Neural cell (in vitro differentiated cells): ENCODE measurements around the gene MON1A. TPM values are rescaled to one million over a fixed set of nuclear protein-coding genes. Genes with fewer than 3 reads are reported as not detected.

Experiments
- H2AFZ ChIP-seq: fragments of 200-600, 300-800 bp; sonication (generic), shearing (Covaris generic); 2 replicates; pipeline ENCODE4 v1.6.0; 2014; ENCODE audit warnings: low read depth, mild to moderate bottlenecking, antibody characterized with exemption, low read length, moderate library complexity
- H3F3A ChIP-seq: fragments of 200-600 bp; shearing (Covaris generic); 2 replicates; pipeline ENCODE4 v1.6.1; 2016; ENCODE audit warnings: mild to moderate bottlenecking, moderate library complexity, mixed read lengths, antibody characterized with exemption, low read length; ENCODE audit not compliant: insufficient read depth, poor library complexity, severe bottlenecking
- H3K27ac ChIP-seq: fragments of 200-600, 300-800 bp; sonication (generic), shearing (Covaris generic); 2 replicates; pipeline ENCODE4 v1.5.1; 2014; ENCODE audit warnings: mild to moderate bottlenecking, low read length, moderate library complexity
- H3K27me3 ChIP-seq: fragments of 300-800, 200-600 bp; sonication (generic), shearing (Covaris generic); 2 replicates; pipeline ENCODE4 v1.6.0; 2014; ENCODE audit warnings: mild to moderate bottlenecking, low read depth, low read length, moderate library complexity; ENCODE audit not compliant: insufficient read depth
- H3K36me3 ChIP-seq: fragments of 300-800, 200-600 bp; sonication (generic), shearing (Covaris generic); 2 replicates; pipeline ENCODE4 v1.5.1; 2014; ENCODE audit warnings: mild to moderate bottlenecking, antibody characterized with exemption, low read length, moderate library complexity; ENCODE audit not compliant: insufficient read depth
- H3K4me2 ChIP-seq: fragments of 300-800, 200-600 bp; sonication (generic), shearing (Covaris generic); 2 replicates; pipeline ENCODE4 v1.6.0; 2014; ENCODE audit warnings: mild to moderate bottlenecking, low read length
- H3K4me3 ChIP-seq: fragments of 300-800, 200-600 bp; sonication (generic), shearing (Covaris generic); 2 replicates; pipeline ENCODE4 v1.5.1; 2014; ENCODE audit warnings: mild to moderate bottlenecking, low read length, moderate library complexity
- H3K79me2 ChIP-seq: fragments of 200-600 bp; shearing (Covaris generic); replicated peaks from 2 replicates; pipeline ENCODE4 v1.6.0; 2014; ENCODE audit warnings: mild to moderate bottlenecking, low read length, moderate library complexity; ENCODE audit not compliant: insufficient read depth
- H3K9ac ChIP-seq: fragments of 300-800, 200-600 bp; sonication (generic), shearing (Covaris generic); 2 replicates; pipeline ENCODE4 v1.6.1; 2016; ENCODE audit warnings: mild to moderate bottlenecking, low read length, mixed read lengths
- H3K9me2 ChIP-seq: fragments of 200-600 bp; shearing (Covaris generic); 2 replicates; pipeline ENCODE4 v1.6.1; 2016; ENCODE audit warnings: mild to moderate bottlenecking, low read length, mixed read lengths; ENCODE audit not compliant: insufficient read depth
- H3K9me3 ChIP-seq: fragments of 200-600, 300-800 bp; sonication (generic), shearing (Covaris generic); 2 replicates; pipeline ENCODE4 v1.6.1; 2016; ENCODE audit warnings: mild to moderate bottlenecking, mixed run types, low read length, moderate library complexity, mixed read lengths
- H4K20me1 ChIP-seq: fragments of 200-600 bp; shearing (Covaris generic); 2 replicates; pipeline ENCODE4 v1.6.1; 2016; ENCODE audit warnings: mild to moderate bottlenecking, mixed run types; ENCODE audit not compliant: insufficient read depth
- CTCF ChIP-seq: fragments of 450-650 bp; IDR thresholded peaks from 2 replicates; pipeline ENCODE4 v1.5.1; 2014; ENCODE audit warnings: antibody characterized with exemption, mild to moderate bottlenecking, moderate library complexity; ENCODE audit not compliant: poor library complexity, severe bottlenecking
- EP300 ChIP-seq: fragments of 450-650 bp; conservative IDR thresholded peaks from 2 replicates; pipeline ENCODE4 v1.6.1; 2014; ENCODE audit warnings: antibody characterized with exemption, mild to moderate bottlenecking, moderate library complexity; ENCODE audit not compliant: poor library complexity, severe bottlenecking
- EZH2 ChIP-seq: fragments of 200-600, 300-800 bp; shearing (Covaris generic), sonication (generic); IDR thresholded peaks from 2 replicates; pipeline ENCODE4 v1.6.1; 2014; ENCODE audit warnings: antibody characterized with exemption, low read length, borderline replicate concordance, mild to moderate bottlenecking; ENCODE audit not compliant: insufficient read depth, poor library complexity, severe bottlenecking
- MXI1 ChIP-seq: fragments of 450-650 bp; conservative IDR thresholded peaks from 2 replicates; pipeline ENCODE4 v1.6.1; 2014; ENCODE audit warnings: antibody characterized with exemption, mild to moderate bottlenecking; ENCODE audit not compliant: poor library complexity, severe bottlenecking
- POLR2AphosphoS5 ChIP-seq: IDR thresholded peaks from 2 replicates; pipeline ENCODE4 v1.6.1; 2012
- RAD21 ChIP-seq: fragments of 450-650 bp; conservative IDR thresholded peaks from 2 replicates; pipeline ENCODE4 v1.6.1; 2014; ENCODE audit warnings: antibody characterized with exemption, mild to moderate bottlenecking, moderate library complexity
- REST ChIP-seq: IDR thresholded peaks from 2 replicates; pipeline ENCODE4 v1.6.1; 2012; ENCODE audit warnings: borderline replicate concordance
- SMC3 ChIP-seq: fragments of 450-650 bp; conservative IDR thresholded peaks from 2 replicates; pipeline ENCODE4 v1.6.1; 2014; ENCODE audit warnings: antibody characterized with exemption, mild to moderate bottlenecking, moderate library complexity; ENCODE audit not compliant: poor library complexity
- TAF1 ChIP-seq: IDR thresholded peaks from 2 replicates; pipeline ENCODE4 v1.6.1; 2012; ENCODE audit warnings: low read depth
- polyA plus RNA-seq: library from polyadenylated mRNA; depleted of rRNA; stranded (reverse); fragments of >200 nt; gene quantifications from 2 replicates; pipeline ENCODE4 v1.2.3, GENCODE V29; 2014
- small RNA-seq, 3 experiments: library from RNA; depleted of rRNA; stranded (forward); fragments of <200 nt; gene quantifications; one replicate each; pipeline ENCODE3, GENCODE V24; 2012

MON1A gene
- polyA plus RNA-seq, 1 donor from 2014 or later = 35.4 TPM

DNA sequence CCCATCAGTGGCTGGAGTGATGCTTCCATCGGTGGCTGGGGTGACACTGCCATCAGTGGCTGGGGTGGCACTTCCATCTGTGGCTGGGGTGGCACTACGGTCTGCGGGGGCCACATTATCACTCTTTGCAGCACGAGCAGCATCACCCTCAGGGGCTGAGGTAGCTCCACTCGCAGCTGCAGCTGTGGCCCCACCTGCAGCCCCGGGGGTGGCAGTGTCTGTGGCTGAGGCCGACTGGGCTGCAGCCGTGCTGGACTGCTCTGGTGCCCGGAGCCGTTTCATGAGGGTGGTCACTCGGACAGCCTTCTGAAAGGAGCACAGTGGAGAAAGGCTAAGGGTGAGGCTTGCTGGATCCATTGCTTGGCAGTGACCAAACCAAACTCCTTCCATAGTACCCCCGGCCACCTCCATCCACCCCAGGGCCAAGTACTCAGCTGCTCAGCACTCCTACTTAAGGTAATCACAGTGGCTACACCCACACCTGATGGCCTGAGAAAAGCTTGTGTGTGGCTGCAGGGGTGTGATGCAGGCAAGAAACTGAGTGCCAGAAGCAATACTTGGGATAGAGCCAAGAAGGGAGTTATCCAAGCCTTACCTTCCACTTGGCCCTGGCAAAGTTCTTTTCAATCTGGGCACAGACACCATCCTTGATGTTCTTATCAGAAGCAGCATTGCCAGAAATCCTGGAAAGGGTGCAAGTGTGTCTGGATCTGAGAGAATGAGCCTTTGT lies 69.9 kb downstream of the MON1A start:
- no peaks in the 10 kb centered on the region for H3K9me2 ChIP-seq
- no peak overlapping the region for H3K9ac ChIP-seq

More for the DNA sequence above, 69.9 kb downstream of the MON1A start:
- Histone ChIP-seq H3K4me2 (no peak overlapping the region), H3K9me3 (no peaks in the 10 kb centered on the region), H4K20me1 (no peaks in the 10 kb centered on the region), H3K27me3 (no peaks in the 10 kb centered on the region), H3K36me3 (no peaks in the 10 kb centered on the region), H3K27ac (no peak overlapping the region), H3K4me3 (no peak overlapping the region), H3F3A (no peaks in the 10 kb centered on the region), H3K79me2 (peaks cover 16% of the 10 kb centered on the region), H2AFZ (no peak overlapping the region)
- TF ChIP-seq MXI1 (no peak), EP300 (no peak), REST (no peak), SMC3 (no peak), EZH2 (no peak), CTCF (no peak), TAF1 (no peak), RAD21 (no peak), POLR2AphosphoS5 (no peak)

Small RNA genes lying within 50 kb of the gene (small RNA-seq; reads per million reads assigned to genes)
- 0 reads per million in 3 experiments for gene RN7SL217P

Other genes starting within 250 kb of the MON1A start
- gene MST1, start 240.3 kb downstream of the MON1A start, polyA plus RNA-seq = 62.5 and 64.0 TPM in 2 replicates
- 27.4 and 32.0 TPM in 2 replicates for gene RNF123, start 240.3 kb downstream of the MON1A start, polyA plus RNA-seq
- gene AMIGO3, start 210.1 kb downstream of the MON1A start, polyA plus RNA-seq = 4.0 and 8.0 TPM in 2 replicates
- 20.0 and 20.8 TPM in 2 replicates for gene GMPPB, start 205.9 kb downstream of the MON1A start, polyA plus RNA-seq
- gene IP6K1, start 143.3 kb downstream of the MON1A start, polyA plus RNA-seq = 52.7 and 62.7 TPM in 2 replicates
- not detected in 2 replicates for gene CDHR4, start 129.9 kb downstream of the MON1A start, polyA plus RNA-seq
- gene INKA1, start 126.5 kb downstream of the MON1A start, polyA plus RNA-seq = 1.4 and 1.7 TPM in 2 replicates
- gene UBA7, start 115.9 kb downstream of the MON1A start, polyA plus RNA-seq = 2.9 and 4.0 TPM in 2 replicates
- gene TRAIP, start 73.2 kb downstream of the MON1A start, polyA plus RNA-seq = 7.5 and 7.6 TPM in 2 replicates
- 293 and 316 TPM in 2 replicates for gene CAMKV, start 59.9 kb downstream of the MON1A start, polyA plus RNA-seq
- 2.0 and 4.2 TPM in 2 replicates for gene MST1R, start 25.9 kb downstream of the MON1A start, polyA plus RNA-seq
- 177 and 192 TPM in 2 replicates for gene RBM6, start 10.3 kb upstream of the MON1A start, polyA plus RNA-seq
- gene RBM5, start 159.1 kb upstream of the MON1A start, polyA plus RNA-seq = 632 and 695 TPM in 2 replicates
- 17.0 and 20.4 TPM in 2 replicates for gene SEMA3F, start 225.5 kb upstream of the MON1A start, polyA plus RNA-seq